ENCODE data around the gene NADK2.

Gene NADK2

GRCh38 chr5:36156619-36157018, 85.1 kb downstream of the NADK2 start:
- H3K27ac ChIP-seq: peak overlapping the region; percentile 65
- H3K4me3 ChIP-seq (ENCODE audit: low read depth, low read length): no peak overlapping the region
- H3K36me3 ChIP-seq: peaks cover 92% of the 10 kb centered on the region
- TF ChIP-seq CTCF (IDR thresholded peaks at IDR 0.05; ENCODE audit: low read depth, low read length): no peak
- no peaks in the 10 kb centered on the region for H3K27me3 ChIP-seq (ENCODE audit: insufficient read depth, low read depth, severe bottlenecking)
- H3K9me3 ChIP-seq (ENCODE audit: severe bottlenecking): no peaks in the 10 kb centered on the region
- no peak for DNase-seq

- H3K36me3 ChIP-seq: peaks cover 90% of the 10 kb centered on the region
- H3K27me3 ChIP-seq (ENCODE audit: insufficient read depth, low read depth, severe bottlenecking): no peaks in the 10 kb centered on the region
- TF ChIP-seq CTCF (IDR thresholded peaks at IDR 0.05; ENCODE audit: low read depth, low read length): no peak
- no peak overlapping the region for H3K4me3 ChIP-seq (ENCODE audit: low read depth, low read length)
- H3K27ac ChIP-seq: peak overlapping the region; percentile 76
- no peaks in the 10 kb centered on the region for H3K9me3 ChIP-seq (ENCODE audit: severe bottlenecking)
- DNase-seq: peak; percentile 89
These were observed 85.6 kb downstream of the NADK2 start for GRCh38 chr5:36156121-36156601.

GRCh38 chr5:36155291-36155690, 86.4 kb downstream of the NADK2 start:
- Histone ChIP-seq H3K4me3 (ENCODE audit: low read depth, low read length) (no peak overlapping the region), H3K36me3 (peaks cover 82% of the 10 kb centered on the region), H3K27ac (peak overlapping the region; percentile 76), H3K9me3 (ENCODE audit: severe bottlenecking) (no peaks in the 10 kb centered on the region), H3K27me3 (ENCODE audit: insufficient read depth, low read depth, severe bottlenecking) (no peaks in the 10 kb centered on the region)
- DNase-seq: no peak
- TF ChIP-seq CTCF (IDR thresholded peaks at IDR 0.05; ENCODE audit: low read depth, low read length): no peak

GRCh38 chr5:36153726-36154125, 88.0 kb downstream of the NADK2 start:
- no peak for DNase-seq

GRCh38 chr5:36153298-36153677, 88.4 kb downstream of the NADK2 start:
- Histone ChIP-seq H3K27me3 (ENCODE audit: insufficient read depth, low read depth, severe bottlenecking) (no peaks in the 10 kb centered on the region), H3K27ac (peak overlapping the region; percentile 96), H3K4me3 (ENCODE audit: low read depth, low read length) (peak overlapping the region; percentile 100), H3K9me3 (ENCODE audit: severe bottlenecking) (no peaks in the 10 kb centered on the region), H3K36me3 (peaks cover 61% of the 10 kb centered on the region)
- TF ChIP-seq CTCF (IDR thresholded peaks at IDR 0.05; ENCODE audit: low read depth, low read length): no peak
- no peak for DNase-seq

More at GRCh38 chr5:36153726-36154125, 88.0 kb downstream of the NADK2 start:
- no peaks in the 10 kb centered on the region for H3K27me3 ChIP-seq (ENCODE audit: insufficient read depth, low read depth, severe bottlenecking)
- H3K27ac ChIP-seq: peak overlapping the region; percentile 96; the same call in 1 of the 2 replicates
- H3K36me3 ChIP-seq: peaks cover 66% of the 10 kb centered on the region
- no peaks in the 10 kb centered on the region for H3K9me3 ChIP-seq (ENCODE audit: severe bottlenecking)
- no peak overlapping the region; the same call in 1 of the 2 replicates for H3K4me3 ChIP-seq (ENCODE audit: low read depth, low read length)
- TF ChIP-seq CTCF (IDR thresholded peaks at IDR 0.05; ENCODE audit: low read depth, low read length): no peak
